ACC112 (cell line): ENCODE measurements around the gene PEAK3.

Source experiments
- H2AFZ ChIP-seq: fragments of 200-600 bp; sonication (generic); one replicate; pipeline ENCODE4 v1.6.0; 2017; ENCODE audit warnings: antibody characterized with exemption, low read length; ENCODE audit not compliant: unreplicated experiment
- H3K27ac ChIP-seq: fragments of 200-600 bp; sonication (generic); 2 replicates; pipeline ENCODE4 v1.5.1; 2014; ENCODE audit warnings: low read depth, mild to moderate bottlenecking, antibody characterized with exemption, low read length, moderate library complexity
- H3K27me3 ChIP-seq: fragments of 200-600 bp; sonication (generic); 2 replicates; pipeline ENCODE4 v1.6.1; 2014; ENCODE audit warnings: mild to moderate bottlenecking, antibody characterized with exemption, low read length, moderate library complexity, mixed read lengths; ENCODE audit not compliant: insufficient read depth
- H3K36me3 ChIP-seq: fragments of 200-600 bp; sonication (generic); 2 replicates; pipeline ENCODE4 v1.6.1; 2016; ENCODE audit warnings: mild to moderate bottlenecking, antibody characterized with exemption, low read length, moderate library complexity, mixed read lengths; ENCODE audit not compliant: insufficient read depth
- H3K4me1 ChIP-seq: fragments of 200-600 bp; sonication (generic); one replicate; pipeline ENCODE4 v1.6.1; 2016; ENCODE audit warnings: low read length, mixed read lengths; ENCODE audit not compliant: insufficient read depth, unreplicated experiment, control insufficient read depth
- H3K4me3 ChIP-seq: fragments of 200-600 bp; sonication (generic); 2 replicates; pipeline ENCODE4 v1.5.1; 2014; ENCODE audit warnings: mild to moderate bottlenecking, low read depth, low read length
- H3K79me2 ChIP-seq: fragments of 200-600 bp; sonication (generic); one replicate; pipeline ENCODE4 v1.6.0; 2016; ENCODE audit warnings: low read length; ENCODE audit not compliant: control insufficient read depth, unreplicated experiment, insufficient read depth

PEAK3 gene

DNA sequence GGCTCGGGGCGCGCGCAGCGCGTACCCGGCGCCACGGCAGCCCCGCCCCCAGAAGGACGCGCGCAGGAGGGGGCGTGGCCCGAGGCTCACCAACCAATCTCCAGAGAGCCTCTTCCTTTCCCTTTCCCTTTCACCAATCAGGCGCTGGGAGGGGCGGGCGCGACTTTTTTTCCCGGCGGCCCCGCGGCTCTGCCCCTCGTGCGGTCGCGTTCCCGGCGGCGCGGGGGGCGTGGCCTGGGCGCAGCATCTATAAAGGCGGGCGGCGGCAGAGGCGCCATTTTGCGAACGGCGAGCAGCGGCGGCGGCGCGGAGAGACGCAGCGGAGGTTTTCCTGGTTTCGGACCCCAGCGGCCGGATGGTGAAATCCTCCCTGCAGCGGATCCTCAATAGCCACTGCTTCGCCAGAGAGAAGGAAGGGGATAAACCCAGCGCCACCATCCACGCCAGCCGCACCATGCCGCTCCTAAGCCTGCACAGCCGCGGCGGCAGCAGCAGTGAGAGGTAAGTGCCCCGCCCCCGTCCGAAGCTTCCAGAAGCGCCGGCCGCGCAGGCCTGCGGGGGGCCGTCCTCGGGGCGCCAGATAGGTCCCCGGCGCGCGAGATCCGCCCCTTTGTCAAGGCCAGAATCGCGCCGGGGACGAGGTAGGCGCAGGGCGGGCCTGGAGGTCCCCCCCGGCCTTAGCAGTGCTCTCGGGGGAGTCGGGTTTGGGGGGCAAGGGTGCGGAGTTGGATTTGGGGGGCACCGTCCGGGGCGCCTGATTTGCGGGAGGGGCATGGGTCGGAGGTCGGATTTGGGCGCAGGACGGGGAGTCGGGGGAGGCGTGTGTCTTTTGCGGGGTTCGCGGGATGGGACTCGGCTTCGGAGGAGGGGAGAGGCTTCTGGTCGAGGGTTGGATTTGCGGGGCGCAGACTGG is 12.5 kb downstream of the PEAK3 start:
- peak overlapping the region; percentile 98 for H3K4me3 ChIP-seq
- peak overlapping the region; percentile 89 for H2AFZ ChIP-seq
- peaks cover 49% of the 10 kb centered on the region for H3K79me2 ChIP-seq
- H3K27me3 ChIP-seq = no peaks in the 10 kb centered on the region
- peaks cover 4% of the 10 kb centered on the region; the same call in 1 of the 2 replicates for H3K36me3 ChIP-seq
- peaks cover 17% of the 10 kb centered on the region for H3K4me1 ChIP-seq
- H3K27ac ChIP-seq = peak overlapping the region; percentile 89

DNA sequence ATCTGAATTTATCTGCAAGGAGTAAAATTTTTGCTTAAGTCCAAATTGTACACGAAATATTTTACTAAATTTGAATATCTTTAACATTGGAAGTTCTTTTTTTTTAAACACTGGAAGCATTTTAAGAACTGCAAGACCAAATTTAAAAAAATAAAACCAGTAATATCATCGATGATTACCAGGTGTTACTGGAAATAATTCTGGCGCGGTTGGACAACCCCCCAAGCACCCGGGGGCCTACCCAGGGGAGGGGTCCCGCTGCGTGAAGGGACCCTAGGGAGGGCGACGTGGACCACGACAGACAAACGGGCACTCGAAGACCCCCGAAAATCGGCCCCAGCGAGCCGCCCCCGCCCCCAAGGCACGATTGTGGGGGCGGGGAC is 13.1 kb downstream of the PEAK3 start:
- Histone ChIP-seq H3K27me3 (no peaks in the 10 kb centered on the region), H3K79me2 (peaks cover 42% of the 10 kb centered on the region), H2AFZ (peak overlapping the region; percentile 89), H3K4me1 (peaks cover 17% of the 10 kb centered on the region), H3K27ac (no peak overlapping the region), H3K4me3 (peak overlapping the region; percentile 98), H3K36me3 (peaks cover 4% of the 10 kb centered on the region; the same call in 1 of the 2 replicates)

DNA sequence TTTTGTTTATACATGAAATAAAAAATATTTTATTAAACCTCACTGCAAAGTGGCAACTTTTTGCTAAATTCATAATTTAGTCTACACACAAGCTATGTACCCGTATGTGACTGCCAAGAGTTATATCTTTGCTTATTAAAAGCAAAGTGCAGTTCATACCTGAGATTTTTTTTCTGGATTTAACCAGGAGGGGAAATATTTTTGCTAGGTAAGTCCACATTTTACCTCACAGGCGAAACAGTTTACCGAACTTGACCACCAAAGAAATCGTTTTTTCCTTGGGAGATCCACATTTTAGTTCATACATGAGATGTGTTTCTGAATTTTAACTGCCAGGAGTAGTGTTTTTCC is 13.5 kb downstream of the PEAK3 start:
- H3K4me3 ChIP-seq = peak overlapping the region; percentile 98
- H3K36me3 ChIP-seq = peaks cover 4% of the 10 kb centered on the region; the same call in 1 of the 2 replicates

DNA sequence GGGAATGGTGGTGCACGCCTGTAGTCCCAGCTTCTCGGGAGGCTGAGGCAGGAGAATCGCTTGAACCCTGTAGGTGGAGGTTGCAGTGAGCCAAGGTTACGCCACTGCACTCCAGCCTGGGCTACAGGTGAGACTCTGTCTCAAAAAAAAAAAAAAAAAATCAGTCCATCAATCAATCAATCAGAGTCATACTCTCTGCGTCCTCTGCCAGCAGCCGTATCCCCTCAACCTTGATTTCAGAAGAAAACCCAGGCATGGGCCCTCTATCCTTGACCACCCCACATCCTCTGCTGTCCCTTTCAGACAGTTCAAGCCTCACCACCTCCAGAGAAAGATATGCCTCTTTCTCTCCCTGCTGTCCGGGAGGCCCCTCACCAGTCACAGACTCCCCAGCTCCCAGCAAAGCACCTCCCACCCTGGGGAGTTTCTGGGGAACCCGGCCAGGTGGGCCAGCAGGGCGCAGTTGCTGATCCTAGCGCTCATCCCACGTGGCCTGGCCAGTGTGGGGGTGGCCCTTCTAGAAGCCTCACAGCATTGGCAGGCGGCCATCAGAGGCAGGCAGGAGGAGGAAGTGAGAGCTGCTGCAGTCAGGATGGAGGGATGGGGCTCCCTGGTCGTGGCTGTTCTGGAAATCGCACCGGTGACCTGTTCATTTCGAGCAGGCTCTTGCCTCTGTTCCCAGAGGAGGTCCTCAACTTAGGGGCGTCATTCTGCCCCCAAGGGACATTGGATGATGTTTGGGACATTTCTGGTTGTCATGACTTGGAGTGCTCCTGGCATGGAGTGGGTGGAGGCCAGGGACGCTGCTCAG is 15.6 kb downstream of the PEAK3 start:
- Histone ChIP-seq H2AFZ (no peak overlapping the region), H3K27me3 (no peaks in the 10 kb centered on the region), H3K4me1 (peaks cover 8% of the 10 kb centered on the region), H3K4me3 (peak overlapping the region; percentile 14; the same call in 1 of the 2 replicates), H3K79me2 (peaks cover 19% of the 10 kb centered on the region), H3K36me3 (no peaks in the 10 kb centered on the region), H3K27ac (no peak overlapping the region)

More for the DNA sequence above, 13.5 kb downstream of the PEAK3 start:
- Histone ChIP-seq H2AFZ (peak overlapping the region; percentile 89), H3K4me1 (peaks cover 16% of the 10 kb centered on the region), H3K27me3 (no peaks in the 10 kb centered on the region), H3K27ac (no peak overlapping the region), H3K79me2 (peaks cover 38% of the 10 kb centered on the region)

DNA sequence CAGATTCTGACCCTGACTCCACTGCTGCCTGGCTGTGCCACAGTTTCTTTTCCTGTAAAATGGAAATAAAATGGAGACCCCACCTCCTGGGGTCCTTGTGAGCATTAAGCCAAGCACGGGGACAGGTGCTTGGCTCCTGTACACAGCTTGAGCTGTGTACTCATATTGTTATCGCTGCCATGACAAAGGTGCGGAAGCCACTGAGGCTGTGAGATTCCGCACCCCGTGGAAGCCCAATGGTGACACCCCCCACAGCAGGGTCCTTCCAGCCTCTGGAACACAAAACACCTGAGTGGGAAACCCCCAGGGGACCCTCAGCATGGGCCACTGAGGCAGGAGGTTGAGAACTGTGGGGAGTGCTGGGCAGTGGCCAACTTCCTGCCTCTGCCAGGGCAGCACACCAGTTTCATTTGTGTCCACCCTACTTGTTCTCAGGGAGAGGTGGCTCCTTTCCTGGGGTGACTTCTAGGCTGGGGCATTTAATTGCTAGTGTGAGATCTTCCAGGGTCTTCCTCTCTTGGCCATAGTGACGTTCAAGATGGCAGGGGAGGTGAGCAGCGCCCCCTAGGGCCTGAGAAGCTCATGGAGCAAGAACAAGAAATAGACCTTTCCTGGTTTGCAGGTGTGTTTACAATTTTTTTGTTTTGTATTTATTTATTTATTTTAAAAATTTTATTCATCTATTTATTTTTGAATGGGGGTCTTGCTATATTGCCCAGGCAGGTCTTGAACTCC is 20.4 kb downstream of the PEAK3 start:
- Histone ChIP-seq H3K4me3 (no peak overlapping the region), H3K27ac (no peak overlapping the region), H3K79me2 (no peaks in the 10 kb centered on the region), H2AFZ (no peak overlapping the region), H3K27me3 (no peaks in the 10 kb centered on the region), H3K4me1 (peaks cover 4% of the 10 kb centered on the region), H3K36me3 (no peaks in the 10 kb centered on the region)

DNA sequence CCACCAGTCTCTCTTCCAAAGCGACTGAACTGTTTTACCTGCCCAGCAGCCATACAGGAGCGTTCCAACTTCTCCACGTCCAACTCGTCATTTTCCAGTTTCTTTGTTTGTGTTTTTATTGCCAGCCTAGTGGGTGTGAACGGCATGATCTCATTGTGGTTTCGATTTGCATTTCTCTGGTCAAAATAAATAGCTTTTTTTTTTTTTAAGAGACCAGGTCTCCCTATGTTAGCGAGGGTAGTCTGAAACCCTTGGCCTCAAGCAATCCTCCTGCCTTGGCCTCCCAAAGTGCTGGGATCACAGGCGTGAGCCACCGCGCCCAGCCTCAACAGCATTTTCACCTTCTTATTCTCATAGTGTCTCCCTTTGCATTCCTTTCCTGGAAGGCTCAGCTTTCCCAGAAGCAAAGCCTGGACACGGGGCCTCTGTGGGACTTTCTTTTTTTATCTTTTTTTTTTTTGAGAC is 21.6 kb downstream of the PEAK3 start:
- Histone ChIP-seq H3K4me3 (no peak overlapping the region), H3K36me3 (no peaks in the 10 kb centered on the region), H2AFZ (no peak overlapping the region), H3K27me3 (no peaks in the 10 kb centered on the region), H3K27ac (no peak overlapping the region), H3K79me2 (no peaks in the 10 kb centered on the region), H3K4me1 (no peaks in the 10 kb centered on the region)

DNA sequence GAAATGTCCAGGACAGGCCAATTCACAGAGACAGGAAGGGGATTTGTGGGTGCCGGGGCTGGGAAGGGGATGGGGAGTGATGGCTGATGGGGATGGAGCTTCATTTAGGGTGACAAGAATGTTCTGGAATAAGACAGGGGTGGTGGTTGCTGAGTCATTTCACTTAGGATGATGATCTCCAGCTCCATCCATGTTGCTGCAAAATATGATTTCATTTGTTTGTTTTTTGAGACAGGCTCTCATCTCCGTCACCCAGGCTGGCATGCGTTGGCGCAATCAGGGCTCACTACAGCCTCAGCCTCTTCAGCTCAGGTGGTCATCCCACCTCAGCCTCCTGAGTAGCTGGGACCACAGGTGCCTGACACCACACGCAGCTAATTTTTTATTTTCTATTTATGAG is 22.6 kb downstream of the PEAK3 start:
- H3K4me1 ChIP-seq = no peaks in the 10 kb centered on the region
- H3K4me3 ChIP-seq = no peak overlapping the region
- no peaks in the 10 kb centered on the region for H3K27me3 ChIP-seq
- no peaks in the 10 kb centered on the region for H3K36me3 ChIP-seq
- no peak overlapping the region for H2AFZ ChIP-seq
- no peak overlapping the region for H3K27ac ChIP-seq
- H3K79me2 ChIP-seq = no peaks in the 10 kb centered on the region

DNA sequence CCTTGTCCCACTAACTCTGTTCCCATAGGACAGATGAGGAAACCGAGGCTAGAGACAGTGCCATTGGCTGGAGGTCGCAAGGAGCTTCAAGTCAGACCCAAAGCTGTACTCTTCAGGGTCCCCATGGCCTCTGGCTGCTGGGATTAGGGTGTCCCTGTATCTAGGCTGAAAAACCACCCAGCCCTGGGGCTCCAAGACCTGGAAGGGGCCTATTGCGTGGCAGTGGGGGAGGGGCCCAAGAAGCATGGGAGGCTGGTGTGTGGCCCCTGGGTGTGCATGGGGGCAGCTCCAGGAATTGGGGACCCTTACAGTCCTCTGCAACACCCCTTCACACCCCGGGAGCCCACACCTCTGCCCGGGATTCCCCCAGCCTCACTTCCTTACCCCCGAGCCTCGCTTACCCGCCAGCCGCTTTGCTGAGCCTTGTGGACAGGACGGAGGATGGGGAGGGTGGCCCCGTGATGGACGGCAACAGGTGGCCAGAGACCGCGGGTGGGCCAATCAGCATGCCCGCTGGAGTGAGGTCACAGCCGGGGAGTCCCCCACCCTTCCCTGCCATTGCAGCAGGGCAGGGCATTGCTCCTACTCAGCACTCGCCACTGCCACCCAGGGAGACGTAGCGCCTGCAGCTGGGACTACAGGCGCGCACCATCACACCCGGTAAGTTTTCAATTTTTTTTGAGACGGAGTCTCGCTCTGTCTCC is 25.8 kb downstream of the PEAK3 start, which contains the start of gene JSRP1:
JSRP1 (minus strand) TSS at position 436 of the 704 bp plus-strand sequence. CDS start 1,103 bp downstream, outside the sequence.
- Histone ChIP-seq H2AFZ (no peak within 1 kb of the TSS), H3K79me2 (no peaks in the 10 kb centered on the region), H3K4me3 (no peak within 1 kb of the TSS), H3K4me1 (no peaks in the 10 kb centered on the region), H3K27me3 (no peaks in the 10 kb centered on the region), H3K36me3 (no peaks in the 10 kb centered on the region), H3K27ac (no peak within 1 kb of the TSS)

DNA sequence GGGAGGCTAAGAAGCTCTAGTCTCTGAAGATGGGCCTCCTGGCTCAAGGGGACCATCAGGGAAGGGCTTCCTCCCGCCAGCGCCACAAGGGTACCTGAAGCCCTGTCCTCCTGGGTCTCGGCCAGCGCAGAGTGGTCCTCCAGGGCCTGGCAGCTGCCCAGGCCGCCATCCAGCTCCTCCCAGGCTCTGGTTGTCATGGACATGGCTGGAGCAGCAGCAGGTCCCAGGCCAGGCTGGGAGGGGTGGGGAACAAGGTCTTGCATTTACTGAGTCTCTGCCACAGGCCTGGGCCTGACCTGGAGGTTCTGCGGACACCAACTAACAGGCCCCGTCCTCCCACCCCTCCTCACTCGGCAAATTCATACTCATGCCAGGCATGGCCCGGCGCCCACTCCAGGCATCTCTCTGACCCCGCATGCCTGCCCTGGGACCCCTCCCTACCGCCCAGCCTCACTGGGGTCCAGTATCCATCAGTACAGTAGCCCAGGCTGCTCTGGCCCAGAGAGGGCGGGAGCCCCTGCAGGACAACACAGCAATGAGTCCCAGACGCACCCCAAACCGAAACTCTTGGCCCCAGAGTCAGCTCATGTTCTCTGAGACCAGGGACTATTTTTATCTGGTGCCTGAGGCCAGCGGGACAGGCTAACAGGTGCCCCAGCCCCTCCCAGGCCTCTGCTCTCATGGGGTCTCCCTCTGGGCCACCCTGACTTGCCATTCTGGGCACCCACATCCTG is 26.7 kb downstream of the PEAK3 start:
- H3K4me3 ChIP-seq = no peak overlapping the region
- H3K27ac ChIP-seq = no peak overlapping the region
- no peaks in the 10 kb centered on the region for H3K27me3 ChIP-seq
- H3K4me1 ChIP-seq = no peaks in the 10 kb centered on the region
- no peaks in the 10 kb centered on the region for H3K36me3 ChIP-seq
- no peaks in the 10 kb centered on the region for H3K79me2 ChIP-seq
- no peak overlapping the region for H2AFZ ChIP-seq
